Stimulated activated CD8-positive, alpha-beta memory T cell treated with anti-CD3 and anti-CD28 coated beads, Interleukin-7, amount 100 ng/mL, for 24 hours (primary cell): ENCODE measurements around the gene PCDHA12.
"Not testable (repeated sequence)": the region's sequence is repeated elsewhere in the genome, so short reads cannot be mapped to it uniquely, and the experiment has no call there.

Experiments
- DNase-seq: peaks from one replicate; pipeline ENCODE4 v3.0.0-alpha.2; 2020; ENCODE audit warnings: low read depth

The PCDHA12 gene

GRCh38 chr5:140857177-140857986 is 17.7 kb upstream of the PCDHA12 start:
- no peak for DNase-seq

GRCh38 chr5:140857987-140858240 is 17.2 kb upstream of the PCDHA12 start:
- no peak for DNase-seq

DNA sequence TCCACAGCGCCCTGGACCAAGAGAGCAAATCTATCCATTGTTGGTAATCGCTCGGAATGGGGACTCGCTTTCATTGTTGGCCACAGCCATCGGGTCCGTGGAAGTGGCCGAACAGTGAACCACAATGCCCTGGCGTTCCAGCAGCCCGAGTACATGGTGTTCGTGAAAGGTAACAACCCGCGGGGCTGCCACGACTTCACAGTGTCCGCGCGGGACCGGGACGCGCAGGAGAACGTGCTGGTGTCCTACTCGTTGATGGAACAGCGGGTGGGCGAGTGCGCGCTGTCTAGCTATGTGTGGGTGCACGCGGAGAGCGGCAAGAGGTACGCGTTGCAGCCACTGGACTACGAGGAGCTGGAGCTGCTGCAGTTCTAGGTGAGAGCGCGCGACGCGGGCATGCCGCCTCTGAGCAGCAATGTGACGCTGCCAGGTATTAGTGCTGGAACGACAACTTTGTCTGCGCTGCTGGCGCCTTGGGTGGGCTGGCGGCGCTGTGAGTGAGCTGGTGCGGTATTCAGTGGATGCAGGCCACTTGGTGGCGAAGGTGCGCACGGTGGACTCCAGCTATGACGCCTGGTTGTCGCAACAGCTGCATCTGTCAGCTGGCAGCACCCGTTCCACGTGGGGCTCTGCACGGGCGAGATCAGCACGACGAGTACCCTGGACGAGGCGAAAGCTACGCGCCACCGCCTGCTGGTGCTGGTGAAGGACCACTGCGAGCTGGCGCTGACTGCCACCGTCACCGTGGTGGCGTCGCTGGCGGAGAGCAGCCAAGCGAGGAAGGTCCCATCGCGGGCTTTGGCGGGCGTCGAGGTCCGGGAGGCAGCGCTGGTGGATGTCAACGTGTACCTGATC is 12.4 kb upstream of the PCDHA12 start:
- no peak for DNase-seq

DNA sequence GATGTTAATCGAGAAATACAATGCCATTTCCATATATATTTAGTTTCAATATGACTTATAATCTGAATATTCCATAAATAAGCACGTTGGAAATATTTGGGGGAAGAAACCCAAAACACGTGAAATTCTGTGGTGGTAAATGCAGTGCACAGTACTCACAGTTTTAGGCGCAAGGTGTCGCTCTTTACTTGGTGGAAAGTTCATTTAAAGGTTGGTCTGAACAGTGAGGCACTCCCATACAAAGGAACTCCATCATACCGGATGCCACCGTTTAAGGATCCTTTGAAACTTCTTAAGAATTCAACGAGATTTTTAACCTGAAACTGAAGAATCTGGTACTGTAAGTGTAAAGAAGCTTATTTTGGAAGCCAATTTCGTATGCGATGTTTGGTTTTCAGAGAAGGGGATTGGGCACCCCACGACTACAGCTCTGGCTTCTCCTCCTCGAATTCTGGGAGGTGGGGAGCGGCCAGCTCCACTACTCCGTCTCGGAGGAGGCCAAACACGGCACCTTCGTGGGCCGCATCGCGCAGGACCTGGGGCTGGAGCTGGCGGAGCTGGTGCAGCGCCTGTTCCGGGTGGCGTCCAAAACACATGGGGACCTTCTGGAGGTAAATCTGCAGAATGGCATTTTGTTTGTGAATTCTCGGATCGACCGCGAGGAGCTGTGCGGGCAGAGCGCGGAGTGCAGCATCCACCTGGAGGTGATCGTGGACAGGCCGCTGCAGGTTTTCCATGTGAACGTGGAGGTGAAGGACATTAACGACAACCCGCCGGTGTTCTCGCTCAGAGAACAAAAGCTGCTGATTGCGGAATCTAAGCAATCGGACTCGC is 6.2 kb upstream of the PCDHA12 start, which contains the start of gene PCDHA11:
Gene PCDHA11, plus strand, starts transcription at position 237 of the 834 bp plus-strand sequence. Its CDS starts 147 bp downstream, at position 384.
- DNase-seq, result no peak

DNA sequence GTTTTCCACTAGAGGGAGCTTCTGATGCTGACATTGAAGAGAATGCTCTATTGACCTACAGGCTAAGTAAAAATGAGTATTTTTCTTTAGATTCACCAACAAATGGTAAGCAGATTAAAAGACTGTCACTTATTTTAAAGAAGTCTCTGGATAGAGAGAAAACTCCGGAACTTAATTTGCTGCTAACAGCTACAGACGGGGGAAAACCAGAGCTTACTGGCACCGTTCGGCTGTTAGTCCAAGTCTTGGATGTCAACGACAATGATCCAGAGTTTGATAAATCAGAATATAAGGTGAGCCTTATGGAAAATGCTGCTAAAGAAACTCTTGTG is 5.6 kb upstream of the PCDHA12 start:
- DNase-seq, result no peak

- no peak for DNase-seq
Measured at GRCh38 chr5:140870221-140871201, 4.6 kb upstream of the PCDHA12 start.

GRCh38 chr5:140876541-140877261 is 1.6 kb downstream of the PCDHA12 start:
- DNase-seq, result not testable (repeated sequence)

DNA sequence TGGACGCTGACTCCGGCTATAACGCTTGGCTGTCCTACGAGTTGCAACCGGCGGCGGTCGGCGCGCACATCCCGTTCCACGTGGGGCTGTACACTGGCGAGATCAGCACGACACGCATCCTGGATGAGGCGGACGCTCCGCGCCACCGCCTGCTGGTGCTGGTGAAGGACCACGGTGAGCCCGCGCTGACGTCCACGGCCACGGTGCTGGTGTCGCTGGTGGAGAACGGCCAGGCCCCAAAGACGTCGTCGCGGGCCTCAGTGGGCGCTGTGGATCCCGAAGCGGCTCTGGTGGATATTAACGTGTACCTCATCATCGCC is 2.1 kb downstream of the PCDHA12 start:
- DNase-seq, result no peak

- DNase-seq, result no peak
Measured at GRCh38 chr5:140881889-140882590, 6.9 kb downstream of the PCDHA12 start, which contains the start of gene PCDHA13. Gene PCDHA13 (plus strand): TSS chr5:140882124. CDS start chr5:140882269, 145 bp downstream.

DNA sequence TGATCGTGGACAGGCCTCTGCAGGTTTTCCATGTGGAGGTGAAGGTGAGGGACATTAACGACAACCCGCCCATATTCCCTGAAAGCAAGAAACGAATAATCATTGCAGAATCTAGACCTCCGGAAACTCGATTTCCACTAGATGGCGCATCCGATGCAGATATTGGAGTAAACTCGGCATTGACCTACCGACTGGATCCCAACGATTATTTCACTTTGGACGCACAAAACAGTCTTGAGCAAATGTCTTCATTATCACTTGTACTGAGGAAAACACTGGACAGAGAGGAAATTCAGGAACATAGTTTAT is 7.4 kb downstream of the PCDHA12 start:
- no peak for DNase-seq

DNA sequence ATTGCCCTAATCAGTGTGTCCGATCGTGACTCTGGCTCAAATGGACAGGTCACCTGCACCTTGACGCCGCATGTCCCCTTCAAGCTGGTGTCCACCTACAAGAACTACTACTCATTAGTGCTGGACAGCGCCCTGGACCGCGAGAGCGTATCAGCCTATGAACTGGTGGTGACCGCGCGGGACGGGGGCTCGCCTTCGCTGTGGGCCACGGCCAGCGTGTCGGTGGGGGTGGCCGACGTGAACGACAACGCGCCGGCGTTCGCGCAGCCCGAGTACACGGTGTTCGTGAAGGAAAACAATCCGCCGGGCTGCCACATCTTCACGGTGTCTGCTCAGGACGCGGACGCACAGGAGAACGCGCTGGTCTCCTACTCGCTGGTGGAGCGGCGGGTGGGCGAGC is 8.3 kb downstream of the PCDHA12 start:
- DNase-seq, result no peak

DNA sequence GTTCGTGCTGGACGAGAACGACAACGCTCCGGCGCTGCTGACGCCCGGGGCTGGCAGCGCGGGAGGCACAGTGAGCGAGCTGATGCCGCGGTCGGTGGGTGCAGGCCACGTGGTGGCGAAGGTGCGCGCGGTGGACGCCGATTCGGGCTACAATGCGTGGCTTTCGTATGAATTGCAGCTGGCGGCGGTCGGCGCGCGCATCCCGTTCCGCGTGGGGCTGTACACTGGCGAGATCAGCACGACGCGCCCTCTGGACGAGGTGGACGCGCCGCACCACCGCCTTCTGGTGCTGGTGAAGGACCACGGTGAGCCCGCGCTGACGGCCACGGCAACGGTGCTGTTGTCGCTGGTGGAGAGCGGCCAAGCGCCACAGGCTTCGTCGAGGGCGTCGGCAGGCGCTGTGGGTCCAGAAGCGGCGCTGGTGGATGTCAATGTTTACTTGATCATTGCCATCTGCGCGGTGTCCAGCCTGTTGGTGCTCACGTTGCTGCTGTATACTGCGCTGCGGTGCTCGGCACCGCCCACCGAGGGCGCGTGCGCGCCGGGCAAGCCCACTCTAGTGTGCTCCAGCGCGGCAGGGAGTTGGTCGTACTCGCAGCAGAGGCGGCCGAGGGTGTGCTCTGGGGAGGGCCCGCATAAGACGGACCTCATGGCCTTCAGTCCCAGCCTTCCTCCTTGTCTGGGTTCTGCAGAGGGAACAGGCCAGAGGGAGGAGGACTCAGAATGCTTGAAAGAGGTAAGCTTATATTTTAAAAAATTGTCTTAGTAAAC is 9.0 kb downstream of the PCDHA12 start:
- no peak for DNase-seq

DNA sequence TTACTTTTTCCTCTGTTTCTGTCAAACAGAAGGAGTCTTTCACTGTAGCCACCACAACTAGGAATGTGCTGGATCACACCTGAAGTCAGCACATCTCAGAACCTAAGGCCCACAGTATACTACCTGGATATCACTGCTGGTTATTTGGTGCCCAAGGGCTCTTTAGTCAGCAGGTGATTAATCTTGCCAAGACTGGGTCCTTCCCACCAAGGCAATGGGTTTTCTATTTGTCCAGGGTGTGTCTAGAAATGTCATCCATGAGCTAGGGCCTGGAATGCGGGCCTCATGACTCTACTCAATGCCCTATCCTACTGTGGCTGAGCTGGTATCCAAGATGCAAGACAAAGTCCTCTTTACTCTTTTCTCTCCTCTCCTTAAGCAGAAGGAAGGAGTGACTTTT is 41.2 kb downstream of the PCDHA12 start:
- no peak for DNase-seq

DNA sequence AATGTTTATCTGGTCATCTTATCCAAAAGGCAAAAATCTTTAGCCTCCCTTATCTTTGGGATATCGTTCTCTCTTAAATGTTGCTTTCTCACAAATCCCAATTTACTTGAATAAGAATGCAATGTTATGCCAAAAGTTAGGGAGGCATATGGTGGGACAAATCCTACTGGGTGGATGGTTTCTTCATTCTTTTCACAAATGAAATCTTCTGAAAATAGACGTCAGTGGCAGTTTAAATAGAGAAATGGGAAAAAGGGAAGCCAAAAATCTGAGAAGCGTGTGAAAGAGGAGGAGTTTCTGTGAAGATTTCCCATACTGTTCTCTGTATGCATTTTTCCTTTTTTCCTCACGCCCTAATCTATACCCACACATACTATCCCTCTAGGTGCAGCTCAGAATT is 48.5 kb downstream of the PCDHA12 start:
- DNase-seq, result no peak

DNA sequence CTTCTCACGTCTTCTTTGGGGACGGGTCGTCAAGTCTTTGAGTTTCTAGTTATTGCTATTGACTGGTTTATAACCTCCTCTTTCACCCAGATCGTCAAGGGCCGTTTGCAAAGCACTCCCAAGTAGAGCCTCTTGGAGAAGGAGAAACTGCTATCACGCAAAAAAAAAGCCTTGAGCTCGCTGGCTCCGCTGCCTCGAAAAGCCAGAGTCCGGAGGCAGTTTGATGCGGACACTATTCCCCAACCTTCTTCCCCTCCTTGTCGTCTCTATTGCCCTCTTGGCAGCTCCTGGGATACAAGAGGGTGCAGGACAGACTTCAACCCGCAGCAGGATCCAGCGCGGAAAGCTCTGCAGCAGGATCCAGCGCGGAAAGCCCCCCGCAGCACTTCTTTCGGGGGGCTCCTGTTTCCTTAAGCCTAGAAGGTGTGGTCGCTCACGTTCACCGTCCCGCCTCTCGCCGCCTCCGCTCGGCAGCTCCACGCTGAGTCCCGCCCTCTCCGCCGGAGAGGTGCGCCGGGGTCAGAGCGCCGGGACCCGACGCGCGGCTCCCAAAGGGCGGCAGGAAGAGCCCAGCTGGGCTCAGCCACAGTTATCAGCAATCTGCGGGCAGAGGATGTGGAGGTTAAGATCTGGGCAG is 50.8 kb downstream of the PCDHA12 start, which contains the start of gene PCDHAC1:
Gene PCDHAC1, plus strand, starts transcription at position 494 of the 637 bp plus-strand sequence. CDS start 594 bp downstream, outside the sequence.
- no peak for DNase-seq

- DNase-seq, result no peak
Measured at GRCh38 chr5:140926443-140927227, 51.5 kb downstream of the PCDHA12 start.

DNA sequence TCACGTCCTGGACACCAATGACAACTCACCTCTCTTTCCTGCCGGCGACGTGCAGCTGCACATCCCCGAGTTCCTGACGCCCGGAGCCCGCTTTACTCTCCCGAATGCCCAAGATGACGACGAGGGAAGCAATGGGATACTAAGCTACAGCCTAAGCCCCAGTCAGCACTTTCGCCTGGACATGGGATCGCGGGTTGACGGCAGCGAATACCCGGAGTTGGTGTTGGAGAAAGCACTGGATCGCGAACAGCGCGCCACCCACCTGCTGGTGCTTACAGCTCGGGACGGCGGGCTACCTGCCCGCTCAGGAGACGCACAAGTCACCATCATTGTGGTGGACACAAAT is 52.1 kb downstream of the PCDHA12 start:
- DNase-seq, result no peak
